Hypothalamus (tissue), 51 donors: ENCODE data around the gene TESK2.
A peak's percentile ranks its signal among the peaks of the same experiment; 100 is the strongest.
"Not testable (repeated sequence)": the region's sequence is repeated elsewhere in the genome, so short reads cannot be mapped to it uniquely, and the experiment has no call there.

Experiments used
- DNase-seq, 51 donors: peaks; one replicate each; lab custom pipeline; 2025; lab: John Stamatoyannopoulos, UW

Gene TESK2

DNA sequence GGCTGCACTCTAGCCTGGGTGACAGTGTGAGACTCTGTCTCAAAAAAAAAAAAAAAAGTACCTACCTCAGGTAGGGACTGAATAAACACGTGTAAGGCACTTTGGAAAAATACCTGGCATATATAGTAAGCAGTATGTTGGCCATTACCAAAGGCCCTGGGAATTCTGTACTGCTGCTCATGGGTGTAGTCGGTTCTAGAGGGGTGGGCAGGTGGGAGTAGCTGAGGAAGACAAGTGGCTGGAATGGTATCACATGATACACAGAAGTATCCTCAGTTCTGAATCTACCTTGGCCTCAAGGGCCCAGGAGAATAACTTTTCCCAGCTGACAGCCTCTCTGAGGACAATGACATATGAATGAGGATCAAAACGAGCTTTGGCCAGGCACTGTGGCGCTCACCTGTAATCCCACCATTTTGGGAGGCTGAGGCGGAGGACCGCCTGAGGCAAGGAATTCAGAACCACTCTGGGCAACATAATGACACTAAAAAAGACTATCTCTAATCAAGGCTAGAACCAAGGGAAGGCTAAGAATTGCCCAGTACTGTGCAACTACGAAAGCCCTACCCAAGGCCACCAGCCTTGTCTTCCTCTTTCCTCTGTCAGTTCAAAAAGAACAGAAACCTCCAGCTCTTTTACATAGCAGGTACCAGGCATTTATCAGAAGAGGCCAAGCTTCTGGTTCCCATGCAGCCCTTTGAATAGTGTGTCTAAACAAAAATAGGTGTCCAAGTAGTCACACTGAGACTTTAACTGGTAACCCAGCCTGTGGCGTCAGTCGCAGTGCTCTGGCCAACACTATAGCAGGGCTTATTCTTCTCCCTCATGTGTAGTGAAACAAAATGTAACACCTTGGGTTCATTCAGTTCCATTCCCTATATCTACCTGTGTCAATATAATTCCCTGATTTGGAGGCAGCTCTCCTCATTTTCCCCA lies 19.3 kb upstream of the TESK2 start:
- DNase-seq = no peak

DNA sequence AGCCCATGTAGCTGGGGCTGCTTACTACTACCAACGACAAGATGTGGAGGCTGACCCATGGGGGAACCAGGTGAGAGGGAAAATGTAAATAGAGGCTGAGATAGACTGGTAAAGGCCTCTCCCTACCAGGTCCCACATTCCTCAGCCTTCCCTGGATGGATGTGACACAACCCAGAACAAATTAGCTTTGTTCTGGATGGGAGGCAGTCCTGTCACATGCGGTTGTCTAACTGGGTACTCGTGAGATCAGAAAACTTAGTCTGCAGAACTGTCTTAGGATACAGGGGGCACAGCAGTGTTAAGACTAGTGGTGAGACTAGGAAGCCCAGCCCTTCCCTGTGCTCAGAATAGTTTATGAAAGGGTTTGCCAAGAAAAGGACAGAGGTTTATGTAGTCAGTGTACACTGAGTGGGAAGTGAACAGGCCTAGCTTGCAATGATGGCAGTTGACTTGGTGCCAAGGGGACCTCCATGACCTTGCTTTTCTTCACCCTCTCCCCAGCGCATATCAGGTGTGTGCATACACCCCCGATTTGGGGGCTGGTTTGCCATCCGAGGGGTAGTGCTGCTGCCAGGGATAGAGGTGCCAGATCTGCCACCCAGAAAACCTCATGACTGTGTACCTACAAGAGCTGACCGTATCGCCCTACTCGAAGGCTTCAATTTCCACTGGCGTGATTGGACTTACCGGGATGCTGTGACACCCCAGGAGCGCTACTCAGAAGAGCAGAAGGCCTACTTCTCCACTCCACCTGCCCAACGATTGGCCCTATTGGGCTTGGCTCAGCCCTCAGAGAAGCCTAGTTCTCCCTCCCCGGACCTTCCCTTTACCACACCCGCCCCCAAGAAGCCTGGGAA lies 17.6 kb upstream of the TESK2 start:
- no peak for DNase-seq

DNA sequence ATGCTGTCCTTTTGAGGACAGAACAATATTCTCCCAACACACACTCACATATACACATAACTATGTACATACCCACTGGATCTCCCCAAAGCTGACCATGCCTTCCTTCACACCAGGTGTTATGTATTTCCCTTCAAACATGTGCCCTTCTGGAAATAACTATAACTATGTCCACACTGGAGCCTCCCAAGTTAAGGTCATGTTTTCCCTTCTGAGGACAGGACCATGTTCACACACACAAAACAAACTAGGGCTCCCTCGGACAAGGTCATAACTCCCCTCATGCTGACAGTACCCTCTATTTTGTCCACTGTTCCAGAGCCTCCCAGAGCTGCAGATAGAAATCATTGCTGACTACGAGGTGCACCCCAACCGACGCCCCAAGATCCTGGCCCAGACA lies 16.9 kb upstream of the TESK2 start:
- DNase-seq = no peak

DNA sequence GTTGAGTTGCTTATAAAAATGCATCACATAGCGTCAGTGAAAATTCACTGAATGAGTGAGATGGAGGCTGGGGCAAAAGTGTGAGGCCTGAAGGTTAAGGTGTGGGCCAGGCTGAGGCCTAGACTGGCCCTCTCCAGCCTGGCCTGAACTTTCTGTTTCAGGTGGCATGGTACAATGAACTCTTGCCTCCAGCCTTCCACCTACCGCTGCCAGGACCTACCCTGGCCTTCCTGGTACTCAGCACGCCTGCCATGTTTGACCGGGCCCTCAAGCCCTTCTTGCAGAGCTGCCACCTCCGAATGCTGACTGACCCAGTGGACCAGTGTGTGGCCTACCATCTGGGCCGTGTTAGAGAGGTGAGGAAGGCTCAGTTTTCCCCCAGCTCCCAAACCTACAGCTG lies 16.2 kb upstream of the TESK2 start:
- DNase-seq = no peak

DNA sequence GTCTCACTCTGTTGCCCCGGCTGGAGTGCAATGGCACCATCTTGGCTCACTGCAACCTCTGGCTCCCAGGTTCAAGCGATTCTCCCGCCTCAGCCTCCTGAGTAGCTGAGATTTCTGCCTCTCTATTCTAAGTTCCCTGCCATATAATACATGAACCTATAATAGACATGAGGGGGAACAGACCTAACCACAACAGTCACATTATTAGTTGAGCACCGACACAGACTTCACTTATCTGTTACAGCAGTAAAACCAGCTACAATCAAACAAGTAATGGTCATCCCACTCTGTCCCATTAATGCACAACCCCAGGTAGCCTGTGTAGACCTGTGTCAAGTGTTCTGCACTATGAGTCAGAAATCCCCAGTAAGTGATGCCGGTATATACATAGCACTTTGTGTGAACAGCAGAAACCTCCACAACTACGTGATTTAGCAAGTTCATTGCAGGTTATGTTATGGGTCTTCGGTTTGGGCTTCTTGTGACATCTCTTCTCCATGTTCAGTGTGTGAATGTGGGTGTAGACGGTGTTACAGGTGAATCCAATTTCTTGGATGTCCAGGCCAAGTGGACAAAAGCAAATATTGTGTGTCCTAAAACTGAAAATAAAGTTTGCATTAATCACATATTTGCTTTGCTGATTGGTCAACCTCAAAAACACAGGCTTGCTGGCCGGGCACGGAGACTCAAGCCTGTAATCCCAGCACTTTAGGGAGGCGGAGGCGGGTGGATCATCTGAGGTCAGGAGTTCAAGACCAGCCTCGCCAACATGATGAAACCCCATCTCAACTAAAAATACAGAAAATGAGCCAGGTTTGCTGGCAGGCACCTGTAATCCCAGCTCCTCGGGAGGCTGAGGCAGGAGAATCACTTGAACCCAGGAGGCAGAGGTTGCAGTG lies 12.7 kb upstream of the TESK2 start:
- no peak for DNase-seq

DNA sequence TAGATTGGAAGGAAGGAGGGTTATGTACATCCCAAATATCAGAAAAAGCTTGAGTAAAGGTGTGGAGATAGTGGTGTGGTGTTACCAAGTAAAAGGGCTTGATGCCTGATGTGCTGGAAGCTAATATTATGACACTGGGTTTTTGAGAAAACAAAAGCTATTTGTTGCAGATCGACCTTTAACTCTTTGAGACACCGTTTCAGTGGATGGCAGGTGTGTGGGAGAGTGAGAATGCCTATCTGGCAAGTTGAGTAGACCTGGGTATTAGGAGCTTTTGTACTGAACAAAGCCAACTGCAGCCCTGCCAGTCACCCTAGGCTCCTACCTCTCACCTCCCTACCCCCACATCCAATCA lies 10.5 kb upstream of the TESK2 start:
- peak in 1 of 51 donors; percentile 57 for DNase-seq

DNA sequence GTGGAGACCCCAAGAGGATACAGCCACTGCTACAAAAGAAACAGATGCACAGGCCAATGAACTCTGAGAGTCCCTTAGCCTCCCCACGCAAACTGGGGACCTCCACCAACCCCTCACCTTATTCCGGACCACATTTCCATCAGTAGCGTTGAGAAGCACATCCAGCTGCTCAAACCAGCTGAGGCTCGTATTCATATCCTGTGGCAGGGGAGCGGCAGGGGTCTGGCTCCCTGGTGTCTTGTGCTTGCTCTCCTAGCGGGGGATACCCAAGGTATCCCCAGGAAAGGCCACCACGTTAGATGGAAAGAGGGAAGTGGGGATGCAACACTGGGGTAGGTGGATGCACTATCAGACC lies 8.4 kb upstream of the TESK2 start:
- peak in 1 of 51 donors; percentile 58 for DNase-seq

DNA sequence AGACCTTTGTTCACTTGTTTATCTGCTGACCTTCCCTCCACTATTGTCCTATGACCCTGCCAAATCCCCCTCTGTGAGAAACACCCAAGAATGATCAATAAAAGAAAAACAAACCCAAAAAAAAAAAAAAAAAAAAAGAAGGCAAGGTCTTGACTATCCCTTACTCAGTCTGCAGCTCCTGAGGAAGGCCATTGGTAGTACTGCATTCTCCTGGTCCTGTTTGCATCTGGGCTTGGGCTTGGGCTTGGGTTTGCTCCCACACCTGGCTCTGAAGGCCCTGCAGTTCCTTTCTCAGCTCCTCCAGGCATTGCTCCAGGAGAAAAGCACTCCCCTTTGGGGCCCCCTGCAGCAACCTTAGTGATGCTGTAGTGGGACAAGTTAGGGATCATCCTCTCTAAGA lies 7.3 kb upstream of the TESK2 start:
- DNase-seq = no peak

DNA sequence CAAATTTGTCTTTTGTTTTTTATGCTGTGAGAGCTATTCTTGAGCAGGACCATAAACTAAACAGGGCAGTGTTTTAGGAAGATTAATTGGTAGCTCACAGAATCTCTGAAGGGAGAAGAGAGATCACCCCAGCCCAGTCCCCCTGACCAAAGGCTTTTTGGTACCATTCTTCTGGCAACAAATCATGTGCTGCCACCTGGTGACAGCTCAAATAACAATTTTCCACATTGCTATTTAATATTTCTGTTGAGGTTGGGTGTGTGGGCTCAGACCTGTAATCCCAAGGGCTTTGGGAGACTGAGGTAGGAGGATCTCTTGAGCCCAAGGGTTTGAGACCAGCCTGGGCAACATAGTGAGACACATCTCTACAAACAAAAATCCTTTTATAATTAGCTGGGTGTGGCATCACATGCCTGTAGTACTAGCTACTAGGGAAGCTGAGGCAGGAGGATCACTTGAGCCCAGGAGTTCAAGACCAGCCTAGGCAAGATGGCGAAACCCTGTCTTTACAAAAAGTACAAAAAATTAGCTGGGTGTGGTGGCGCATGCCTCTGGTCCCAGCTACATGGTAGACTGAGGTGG lies 2.2 kb upstream of the TESK2 start:
- peak in 25 of 51 donors; percentile 9 to 68 (median 31) for DNase-seq

DNA sequence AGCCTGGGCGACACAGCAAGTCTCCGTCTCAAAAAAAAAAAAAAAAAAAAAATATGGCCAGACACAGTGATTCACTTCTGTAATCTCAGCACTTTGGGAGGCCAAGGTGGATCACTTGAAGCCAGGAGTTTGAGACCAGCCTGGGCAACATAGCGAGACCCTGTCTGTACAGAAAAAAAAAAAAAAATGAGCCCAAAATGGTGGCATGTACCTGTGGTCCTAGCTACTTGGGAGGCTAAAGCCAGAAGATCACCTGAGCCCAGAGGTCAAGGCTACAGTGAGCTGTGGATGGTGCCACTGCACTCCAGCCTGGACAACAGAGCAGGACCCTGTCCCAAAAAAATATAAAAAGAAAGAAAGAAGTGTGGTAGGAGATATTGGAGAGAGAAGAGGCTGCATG lies 1.7 kb upstream of the TESK2 start:
- DNase-seq = no peak

DNA sequence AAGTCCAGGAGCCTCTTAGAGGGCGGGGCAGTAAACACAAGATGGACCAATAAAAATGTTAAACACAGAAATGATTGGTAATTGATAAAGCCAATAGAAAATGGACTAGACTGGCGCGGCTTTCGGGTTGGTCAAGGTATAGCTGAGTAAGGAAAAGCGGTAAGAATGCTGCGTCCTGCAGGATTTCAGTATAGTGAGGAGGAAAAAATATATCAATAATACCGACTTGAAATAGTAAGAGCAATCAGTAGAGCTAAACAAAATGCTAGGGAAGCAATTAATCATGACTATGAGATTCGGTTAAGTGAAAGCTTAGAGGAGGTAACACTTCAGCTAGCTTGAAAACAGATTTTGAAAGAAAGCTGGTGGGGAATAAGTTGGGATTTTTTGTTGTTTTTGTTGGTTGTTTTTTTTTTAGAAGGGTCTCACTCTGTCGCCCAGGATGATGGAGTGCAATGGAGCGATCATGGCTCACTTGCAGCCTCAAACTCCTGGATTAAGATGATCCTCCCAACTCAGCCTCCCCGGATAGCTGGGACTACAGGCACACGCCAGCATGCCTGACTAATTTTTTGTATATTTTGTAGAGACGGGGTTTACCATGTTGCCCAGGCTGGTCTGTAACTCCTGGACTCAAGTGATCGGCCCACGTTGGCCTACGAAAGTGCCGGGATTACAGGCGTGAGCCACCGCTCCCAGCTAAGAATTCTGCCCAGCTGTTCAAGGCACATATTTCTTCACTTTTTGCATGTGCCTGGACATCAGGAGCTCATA lies 711 bp upstream of the TESK2 start:
- DNase-seq = no peak

DNA sequence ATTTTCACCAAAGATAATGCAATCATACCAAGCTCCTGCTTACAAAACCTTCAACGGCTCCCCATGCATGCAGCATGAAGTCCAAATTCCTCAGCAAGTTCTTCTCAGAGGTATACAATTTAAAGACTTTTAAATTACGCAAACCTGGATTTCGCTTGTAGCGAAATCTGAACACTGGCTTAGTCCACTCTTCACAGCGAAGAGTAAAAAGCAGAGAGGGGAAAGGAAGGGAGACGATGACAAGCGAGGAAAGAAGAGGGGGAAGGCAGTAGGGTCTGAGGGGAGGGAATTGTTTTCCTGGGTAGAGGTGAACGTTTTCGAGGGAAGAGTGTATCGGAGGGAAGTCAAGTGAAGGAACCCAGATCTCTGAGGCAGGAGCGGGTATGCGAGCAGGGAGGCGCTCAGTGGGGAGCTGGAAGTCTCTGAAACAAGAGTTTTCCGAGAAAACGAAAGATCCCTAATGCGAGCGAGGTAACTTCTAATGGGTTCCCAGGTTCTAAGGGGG lies 790 bp downstream of the TESK2 start:
- peak in 4 of 51 donors; percentile 20 to 58 (median 40) for DNase-seq

DNA sequence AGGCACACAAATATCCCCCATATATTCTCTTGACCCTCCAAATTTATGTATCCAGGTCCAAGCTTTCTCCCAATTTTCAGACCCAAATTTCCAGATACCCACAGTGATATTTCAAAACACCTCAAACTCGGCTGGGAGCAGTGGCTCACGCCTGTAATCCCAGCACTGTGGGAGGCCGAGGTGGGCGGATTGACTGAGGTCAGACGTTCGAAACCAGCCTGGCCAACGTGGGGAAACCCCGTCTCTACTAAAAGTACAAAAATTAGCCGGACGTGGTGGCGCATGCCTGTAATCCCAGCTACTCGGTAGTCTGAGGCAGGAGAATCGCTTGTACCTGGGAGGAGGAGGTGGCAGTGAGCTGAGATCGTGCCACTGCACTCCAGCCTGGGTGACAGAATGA lies 1.6 kb downstream of the TESK2 start:
- DNase-seq = not testable (repeated sequence)

DNA sequence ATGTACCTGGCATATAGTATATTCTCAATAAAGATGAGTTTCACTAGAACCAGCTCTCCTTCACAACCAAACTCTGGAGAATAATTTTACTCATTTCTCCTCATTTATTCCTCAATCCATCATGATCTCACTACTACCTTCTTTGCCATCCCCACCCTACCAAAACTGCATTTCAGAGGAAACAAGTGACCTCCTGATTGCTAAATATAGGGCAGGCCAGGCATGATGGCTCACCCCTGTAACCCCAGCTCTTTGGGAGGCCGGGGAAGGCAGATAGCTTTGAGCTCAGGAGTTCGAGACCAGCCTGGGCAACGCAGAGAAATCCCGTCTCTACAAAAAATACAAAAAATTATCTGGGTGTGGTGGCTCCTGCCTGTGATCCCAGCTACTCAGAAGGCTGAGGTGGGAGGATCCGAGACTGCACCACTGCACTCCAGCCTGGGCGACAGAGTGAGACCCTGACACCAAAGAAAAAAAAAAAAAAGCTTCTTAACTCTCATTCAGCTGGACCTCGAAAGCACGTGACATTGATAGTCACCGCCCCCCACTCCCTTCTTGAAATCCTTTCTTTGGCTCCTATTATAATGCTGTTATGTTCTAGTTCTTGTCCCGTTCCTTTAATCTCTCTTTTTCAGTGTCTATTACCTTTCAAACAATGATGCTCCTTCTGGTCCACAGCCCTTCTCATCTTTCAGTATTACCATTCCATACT lies 2.1 kb downstream of the TESK2 start:
- DNase-seq = peak in 1 of 51 donors; percentile 5

DNA sequence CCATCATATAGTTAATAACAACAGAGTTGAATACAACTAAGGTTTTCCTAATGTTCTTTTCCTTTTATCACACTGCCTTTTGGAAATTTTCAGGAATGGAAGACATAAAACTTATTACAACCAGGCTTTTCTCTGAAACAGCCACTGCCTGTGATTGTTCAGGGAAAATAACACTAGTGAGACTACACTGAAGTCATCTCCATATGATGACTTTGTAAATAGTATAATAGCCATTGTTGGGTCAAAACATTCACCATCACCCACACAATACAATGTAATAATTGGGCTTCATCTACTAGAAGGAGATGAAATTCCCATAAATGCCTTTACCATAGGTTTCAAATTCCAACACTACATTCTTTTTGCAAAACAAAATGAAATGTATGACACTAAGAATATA lies 5.0 kb downstream of the TESK2 start:
- DNase-seq = peak in 1 of 51 donors; percentile 21

DNA sequence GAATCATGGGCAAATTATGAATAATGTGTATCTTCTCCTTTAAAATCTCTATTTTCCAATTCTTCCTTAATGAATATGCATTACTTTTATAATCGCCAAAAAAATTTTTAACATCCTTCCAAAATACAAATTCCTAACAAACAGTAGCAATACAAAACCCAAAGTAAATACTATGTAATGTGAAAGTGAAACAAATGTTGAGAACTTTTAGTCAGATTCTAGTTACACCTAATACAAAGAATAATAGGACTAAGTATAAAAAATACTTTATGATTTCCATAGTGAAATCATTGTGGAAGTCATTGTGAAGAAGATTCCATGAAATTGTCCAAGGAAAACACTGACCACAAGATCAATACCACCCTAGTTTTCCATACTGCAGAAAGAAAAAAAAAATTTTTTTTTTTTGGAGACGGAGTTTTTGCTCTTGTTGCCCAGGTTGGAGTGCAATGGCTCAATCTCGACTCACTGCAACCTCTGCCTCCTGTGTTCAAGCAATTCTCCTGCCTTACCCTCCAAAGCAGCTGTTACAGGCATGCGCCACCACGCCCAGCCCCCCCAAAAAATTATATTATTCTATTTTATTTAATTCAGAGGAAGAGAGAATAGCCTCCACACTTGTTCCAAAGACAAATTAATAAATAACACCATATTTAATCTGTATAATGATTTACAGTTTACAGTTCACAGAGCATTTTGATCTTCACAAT lies 11.8 kb downstream of the TESK2 start:
- no peak for DNase-seq

DNA sequence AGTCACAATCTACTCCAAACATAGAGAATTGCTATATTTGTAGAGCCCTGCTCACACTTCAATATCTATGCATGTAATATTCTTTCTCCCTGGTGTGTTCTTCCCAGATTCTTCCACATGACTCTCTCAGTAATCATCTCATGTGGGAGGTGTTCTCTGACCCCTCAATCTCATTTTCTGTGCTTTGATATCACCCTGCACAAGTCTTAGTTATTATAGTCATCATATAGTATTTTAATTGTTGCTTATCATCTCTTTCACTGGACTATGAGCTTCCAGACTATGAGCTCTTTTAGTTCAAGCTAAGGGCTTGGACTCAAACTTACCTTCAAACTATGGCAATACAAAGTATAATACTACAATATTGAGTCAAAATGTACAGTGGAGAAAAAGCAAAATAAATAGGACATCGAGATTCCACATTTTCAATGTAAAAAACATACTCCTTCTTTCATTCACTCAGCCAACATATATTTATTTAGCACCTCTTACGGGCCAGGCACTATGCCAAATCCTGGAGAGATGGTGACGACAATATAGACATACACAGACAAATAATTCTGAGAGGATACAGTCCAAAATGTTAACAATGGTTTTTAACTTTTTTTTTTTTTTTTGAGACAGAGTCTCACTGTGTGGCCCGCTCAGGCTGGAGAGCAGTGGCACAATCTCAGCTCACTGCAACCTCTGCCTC lies 12.7 kb downstream of the TESK2 start:
- no peak for DNase-seq
